WTC11 (cell line): ENCODE data around the gene VWA5A.

ENCODE experiments used
- CREB1 ChIP-seq: sonication (generic); formaldehyde crosslinking; IDR thresholded peaks from 2 replicates; pipeline ENCODE4 v1.8.0; 2023; ENCODE audit warnings: mild to moderate bottlenecking, missing genetic modification reagents
- FOXJ3 ChIP-seq: sonication (generic); formaldehyde crosslinking; IDR thresholded peaks from 2 replicates; pipeline ENCODE4 v1.9.0; 2021; ENCODE audit warnings: missing genetic modification reagents, mild to moderate bottlenecking, borderline replicate concordance
- NR2C2 ChIP-seq: sonication (generic); formaldehyde crosslinking; IDR thresholded peaks from 2 replicates; pipeline ENCODE4 v1.8.0; 2022; ENCODE audit warnings: mild to moderate bottlenecking, missing genetic modification reagents
- NR3C1 ChIP-seq: sonication (generic); formaldehyde crosslinking; conservative IDR thresholded peaks from 2 replicates; pipeline ENCODE4 v1.8.1; 2023; ENCODE audit warnings: low read depth, mild to moderate bottlenecking, missing genetic modification reagents
- RORB ChIP-seq: fragments of 250-450 bp; sonication (Bioruptor Pico); IDR thresholded peaks from 2 replicates; pipeline ENCODE4 v1.9.0; 2021; ENCODE audit warnings: mild to moderate bottlenecking
- TF ChIP-seq, protein P1 (sequence below): fragments of 250-450 bp; sonication (Bioruptor Pico); IDR thresholded peaks from 2 replicates; pipeline ENCODE4 v1.9.0; 2021; ENCODE audit warnings: mild to moderate bottlenecking
- TF ChIP-seq, protein P2 (sequence below): sonication (generic); formaldehyde crosslinking; IDR thresholded peaks from 2 replicates; pipeline ENCODE4 v1.8.1; 2023; ENCODE audit warnings: mild to moderate bottlenecking, missing genetic modification reagents, moderate library complexity
- TF ChIP-seq, protein P3 (sequence below): fragments of 250-450 bp; sonication (Bioruptor Pico); IDR thresholded peaks from 2 replicates; pipeline ENCODE4 v1.8.0; 2021; ENCODE audit warnings: mild to moderate bottlenecking
- TF ChIP-seq, protein P4 (sequence below): fragments of 200-600 bp; IDR thresholded peaks from 2 replicates; pipeline ENCODE4 v1.8.0; 2022; ENCODE audit warnings: antibody characterized with exemption
- TF ChIP-seq, protein P5 (sequence below): sonication (generic); formaldehyde crosslinking; IDR thresholded peaks from 2 replicates; pipeline ENCODE4 v1.8.1; 2023; ENCODE audit warnings: mild to moderate bottlenecking, missing genetic modification reagents, moderate library complexity
- TF ChIP-seq, protein P6 (sequence below): sonication (generic); formaldehyde crosslinking; IDR thresholded peaks from 2 replicates; pipeline ENCODE4 v1.8.1; 2023; ENCODE audit warnings: mild to moderate bottlenecking, moderate library complexity, missing genetic modification reagents
- TF ChIP-seq, protein P7 (sequence below): sonication (generic); formaldehyde crosslinking; IDR thresholded peaks from 2 replicates; pipeline ENCODE4 v1.8.1; 2022; ENCODE audit warnings: low read depth, missing genetic modification reagents, borderline replicate concordance
- TF ChIP-seq, protein P8 (sequence below): fragments of 250-450 bp; sonication (Bioruptor Pico); IDR thresholded peaks from 2 replicates; pipeline ENCODE4 v1.9.0; 2021; ENCODE audit warnings: moderate library complexity, mild to moderate bottlenecking, inconsistent platforms, borderline replicate concordance

DNA sequence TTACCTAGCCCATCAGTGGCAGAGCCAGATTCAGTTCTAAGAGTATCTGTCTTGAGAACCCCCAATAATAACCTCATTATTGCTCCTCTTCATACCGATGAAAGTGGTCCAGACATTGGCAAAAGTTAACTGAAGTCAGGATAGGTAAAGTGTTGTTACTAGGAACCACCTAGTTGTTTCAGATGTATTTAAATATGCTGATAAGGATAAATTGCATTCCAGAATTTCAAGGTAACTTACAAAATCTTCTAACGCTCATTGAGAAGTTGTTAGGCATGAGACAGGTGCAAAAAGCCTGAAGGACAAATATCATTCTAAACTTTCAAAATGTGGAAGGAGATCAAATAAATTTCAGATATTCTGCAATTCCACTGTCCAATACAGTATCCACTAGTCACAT lies 27.8 kb downstream of the VWA5A start:
- TF ChIP-seq, protein P1, sequence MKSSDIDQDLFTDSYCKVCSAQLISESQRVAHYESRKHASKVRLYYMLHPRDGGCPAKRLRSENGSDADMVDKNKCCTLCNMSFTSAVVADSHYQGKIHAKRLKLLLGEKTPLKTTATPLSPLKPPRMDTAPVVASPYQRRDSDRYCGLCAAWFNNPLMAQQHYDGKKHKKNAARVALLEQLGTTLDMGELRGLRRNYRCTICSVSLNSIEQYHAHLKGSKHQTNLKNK, result no peak
- TF ChIP-seq, protein P2, sequence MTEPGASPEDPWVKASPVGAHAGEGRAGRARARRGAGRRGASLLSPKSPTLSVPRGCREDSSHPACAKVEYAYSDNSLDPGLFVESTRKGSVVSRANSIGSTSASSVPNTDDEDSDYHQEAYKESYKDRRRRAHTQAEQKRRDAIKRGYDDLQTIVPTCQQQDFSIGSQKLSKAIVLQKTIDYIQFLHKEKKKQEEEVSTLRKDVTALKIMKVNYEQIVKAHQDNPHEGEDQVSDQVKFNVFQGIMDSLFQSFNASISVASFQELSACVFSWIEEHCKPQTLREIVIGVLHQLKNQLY (CRISPR knock-in tag), result no peak
- TF ChIP-seq, protein P3, sequence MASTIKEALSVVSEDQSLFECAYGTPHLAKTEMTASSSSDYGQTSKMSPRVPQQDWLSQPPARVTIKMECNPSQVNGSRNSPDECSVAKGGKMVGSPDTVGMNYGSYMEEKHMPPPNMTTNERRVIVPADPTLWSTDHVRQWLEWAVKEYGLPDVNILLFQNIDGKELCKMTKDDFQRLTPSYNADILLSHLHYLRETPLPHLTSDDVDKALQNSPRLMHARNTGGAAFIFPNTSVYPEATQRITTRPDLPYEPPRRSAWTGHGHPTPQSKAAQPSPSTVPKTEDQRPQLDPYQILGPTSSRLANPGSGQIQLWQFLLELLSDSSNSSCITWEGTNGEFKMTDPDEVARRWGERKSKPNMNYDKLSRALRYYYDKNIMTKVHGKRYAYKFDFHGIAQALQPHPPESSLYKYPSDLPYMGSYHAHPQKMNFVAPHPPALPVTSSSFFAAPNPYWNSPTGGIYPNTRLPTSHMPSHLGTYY, result no peak
- TF ChIP-seq NR2C2 (CRISPR knock-in tag) (no peak), FOXJ3 (no peak), CREB1 (CRISPR knock-in tag) (no peak), RORB (CRISPR knock-in tag) (no peak), NR3C1 (no peak)
- TF ChIP-seq, protein P4, sequence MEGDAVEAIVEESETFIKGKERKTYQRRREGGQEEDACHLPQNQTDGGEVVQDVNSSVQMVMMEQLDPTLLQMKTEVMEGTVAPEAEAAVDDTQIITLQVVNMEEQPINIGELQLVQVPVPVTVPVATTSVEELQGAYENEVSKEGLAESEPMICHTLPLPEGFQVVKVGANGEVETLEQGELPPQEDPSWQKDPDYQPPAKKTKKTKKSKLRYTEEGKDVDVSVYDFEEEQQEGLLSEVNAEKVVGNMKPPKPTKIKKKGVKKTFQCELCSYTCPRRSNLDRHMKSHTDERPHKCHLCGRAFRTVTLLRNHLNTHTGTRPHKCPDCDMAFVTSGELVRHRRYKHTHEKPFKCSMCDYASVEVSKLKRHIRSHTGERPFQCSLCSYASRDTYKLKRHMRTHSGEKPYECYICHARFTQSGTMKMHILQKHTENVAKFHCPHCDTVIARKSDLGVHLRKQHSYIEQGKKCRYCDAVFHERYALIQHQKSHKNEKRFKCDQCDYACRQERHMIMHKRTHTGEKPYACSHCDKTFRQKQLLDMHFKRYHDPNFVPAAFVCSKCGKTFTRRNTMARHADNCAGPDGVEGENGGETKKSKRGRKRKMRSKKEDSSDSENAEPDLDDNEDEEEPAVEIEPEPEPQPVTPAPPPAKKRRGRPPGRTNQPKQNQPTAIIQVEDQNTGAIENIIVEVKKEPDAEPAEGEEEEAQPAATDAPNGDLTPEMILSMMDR, result no peak
- TF ChIP-seq, protein P5, sequence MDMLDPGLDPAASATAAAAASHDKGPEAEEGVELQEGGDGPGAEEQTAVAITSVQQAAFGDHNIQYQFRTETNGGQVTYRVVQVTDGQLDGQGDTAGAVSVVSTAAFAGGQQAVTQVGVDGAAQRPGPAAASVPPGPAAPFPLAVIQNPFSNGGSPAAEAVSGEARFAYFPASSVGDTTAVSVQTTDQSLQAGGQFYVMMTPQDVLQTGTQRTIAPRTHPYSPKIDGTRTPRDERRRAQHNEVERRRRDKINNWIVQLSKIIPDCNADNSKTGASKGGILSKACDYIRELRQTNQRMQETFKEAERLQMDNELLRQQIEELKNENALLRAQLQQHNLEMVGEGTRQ (CRISPR knock-in tag), result no peak
- TF ChIP-seq, protein P6, sequence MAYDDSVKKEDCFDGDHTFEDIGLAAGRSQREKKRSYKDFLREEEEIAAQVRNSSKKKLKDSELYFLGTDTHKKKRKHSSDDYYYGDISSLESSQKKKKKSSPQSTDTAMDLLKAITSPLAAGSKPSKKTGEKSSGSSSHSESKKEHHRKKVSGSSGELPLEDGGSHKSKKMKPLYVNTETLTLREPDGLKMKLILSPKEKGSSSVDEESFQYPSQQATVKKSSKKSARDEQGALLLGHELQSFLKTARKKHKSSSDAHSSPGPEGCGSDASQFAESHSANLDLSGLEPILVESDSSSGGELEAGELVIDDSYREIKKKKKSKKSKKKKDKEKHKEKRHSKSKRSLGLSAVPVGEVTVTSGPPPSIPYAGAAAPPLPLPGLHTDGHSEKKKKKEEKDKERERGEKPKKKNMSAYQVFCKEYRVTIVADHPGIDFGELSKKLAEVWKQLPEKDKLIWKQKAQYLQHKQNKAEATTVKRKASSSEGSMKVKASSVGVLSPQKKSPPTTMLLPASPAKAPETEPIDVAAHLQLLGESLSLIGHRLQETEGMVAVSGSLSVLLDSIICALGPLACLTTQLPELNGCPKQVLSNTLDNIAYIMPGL (CRISPR knock-in tag), result no peak
- TF ChIP-seq, protein P7, sequence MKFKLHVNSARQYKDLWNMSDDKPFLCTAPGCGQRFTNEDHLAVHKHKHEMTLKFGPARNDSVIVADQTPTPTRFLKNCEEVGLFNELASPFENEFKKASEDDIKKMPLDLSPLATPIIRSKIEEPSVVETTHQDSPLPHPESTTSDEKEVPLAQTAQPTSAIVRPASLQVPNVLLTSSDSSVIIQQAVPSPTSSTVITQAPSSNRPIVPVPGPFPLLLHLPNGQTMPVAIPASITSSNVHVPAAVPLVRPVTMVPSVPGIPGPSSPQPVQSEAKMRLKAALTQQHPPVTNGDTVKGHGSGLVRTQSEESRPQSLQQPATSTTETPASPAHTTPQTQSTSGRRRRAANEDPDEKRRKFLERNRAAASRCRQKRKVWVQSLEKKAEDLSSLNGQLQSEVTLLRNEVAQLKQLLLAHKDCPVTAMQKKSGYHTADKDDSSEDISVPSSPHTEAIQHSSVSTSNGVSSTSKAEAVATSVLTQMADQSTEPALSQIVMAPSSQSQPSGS (CRISPR knock-in tag), result no peak
- TF ChIP-seq, protein P8, sequence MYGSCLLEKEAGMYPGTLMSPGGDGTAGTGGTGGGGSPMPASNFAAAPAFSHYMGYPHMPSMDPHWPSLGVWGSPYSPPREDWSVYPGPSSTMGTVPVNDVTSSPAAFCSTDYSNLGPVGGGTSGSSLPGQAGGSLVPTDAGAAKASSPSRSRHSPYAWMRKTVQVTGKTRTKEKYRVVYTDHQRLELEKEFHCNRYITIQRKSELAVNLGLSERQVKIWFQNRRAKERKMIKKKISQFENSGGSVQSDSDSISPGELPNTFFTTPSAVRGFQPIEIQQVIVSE (CRISPR knock-in tag), result no peak
